G401.6 (cell line): ENCODE data around the gene SACS.
"Not testable (repeated sequence)": the region's sequence is repeated elsewhere in the genome, so short reads cannot be mapped to it uniquely, and the experiment has no call there.

ENCODE experiments used
- FAIRE-seq: peaks from 2 replicates; lab custom pipeline; 2012; peaks lifted over from hg19 to GRCh38; lab: Jason Lieb, UNC

The SACS gene

DNA sequence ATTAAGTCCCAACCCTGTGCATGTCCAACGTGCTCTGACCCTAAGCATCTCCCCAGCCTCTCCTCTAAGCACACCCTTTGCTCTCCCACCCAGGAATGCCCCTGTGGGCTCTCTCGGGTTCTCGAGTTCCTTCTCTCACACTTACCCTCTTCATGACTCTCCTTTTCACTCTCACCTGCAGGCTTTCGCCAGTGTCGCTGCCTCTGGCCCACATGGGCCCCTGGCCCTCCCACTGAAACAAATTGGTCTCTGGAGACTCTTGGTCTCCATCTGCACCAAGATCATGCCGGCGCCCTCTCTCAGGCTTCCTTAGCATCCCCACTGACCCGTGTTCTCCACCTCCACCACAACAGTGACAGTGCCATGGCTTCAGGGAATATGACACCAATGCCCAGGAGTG is 19.6 kb upstream of the SACS start:
- no peak for FAIRE-seq

DNA sequence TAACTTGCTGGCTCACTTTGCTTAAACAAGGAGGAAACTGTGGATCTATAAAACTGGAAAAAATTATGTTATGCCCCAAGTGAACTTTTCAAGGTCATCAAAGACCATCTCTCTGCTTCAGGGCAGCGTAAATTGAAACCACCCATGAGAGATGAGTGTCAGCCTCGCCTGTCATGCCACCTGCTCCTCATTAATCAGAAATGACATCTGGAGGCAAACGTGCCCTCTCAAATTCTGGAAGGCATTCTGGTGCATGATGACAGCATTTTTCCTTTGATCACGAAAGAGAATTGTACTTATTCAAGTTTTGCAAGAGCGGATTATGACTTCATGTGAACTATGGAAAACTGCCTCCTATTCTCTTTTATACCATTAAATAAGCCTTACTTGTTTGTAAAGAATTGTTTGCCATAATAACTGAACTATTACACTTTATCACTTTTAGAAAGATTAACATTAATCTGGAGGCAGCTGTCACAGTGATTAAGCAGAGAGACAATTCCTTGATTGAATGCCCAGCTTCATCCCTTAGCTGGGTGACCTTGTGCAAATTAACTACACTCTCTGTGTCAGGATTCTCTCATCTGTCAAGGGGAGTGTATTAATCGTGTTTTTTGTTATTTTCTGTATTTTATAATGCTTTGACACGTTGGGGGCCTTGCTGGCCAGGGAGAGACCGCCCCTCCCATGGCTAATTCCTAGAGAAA is 17.0 kb upstream of the SACS start:
- FAIRE-seq: no peak

DNA sequence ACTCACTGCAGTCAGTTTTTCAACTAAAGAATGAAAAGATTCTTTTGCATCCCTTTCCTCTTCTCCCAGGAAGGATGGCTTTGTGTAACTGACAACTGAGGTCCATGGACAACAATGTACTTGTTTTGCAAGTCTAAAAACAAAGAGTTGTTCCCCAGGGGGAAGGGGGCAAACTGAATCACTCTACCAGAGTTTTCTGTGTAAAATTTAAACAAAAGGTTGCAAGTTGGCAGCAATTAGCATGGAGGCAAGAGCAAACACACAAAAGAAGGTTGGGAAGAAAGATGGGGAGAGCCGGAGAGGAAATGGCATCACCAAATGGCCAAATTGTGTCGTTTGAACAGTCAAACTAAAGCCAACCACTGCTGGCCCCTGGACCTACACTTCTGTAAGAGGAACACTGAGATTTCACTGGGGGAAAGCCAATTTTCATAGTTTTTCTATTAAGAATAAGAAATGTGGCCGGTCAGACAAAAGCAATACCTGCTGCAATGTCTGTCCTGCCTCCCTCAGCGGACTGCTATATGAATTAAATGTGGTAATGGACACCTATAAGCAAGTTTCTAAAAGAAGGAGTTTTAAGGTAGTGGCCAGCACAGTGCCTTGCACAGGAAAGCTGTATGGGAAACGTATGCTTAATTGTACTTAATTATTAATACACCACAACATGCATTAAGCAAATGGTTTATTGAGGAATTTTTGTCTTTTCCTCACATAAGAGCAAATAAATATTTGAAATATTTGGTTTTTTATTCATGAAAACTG is 16.1 kb upstream of the SACS start:
- FAIRE-seq: no peak

DNA sequence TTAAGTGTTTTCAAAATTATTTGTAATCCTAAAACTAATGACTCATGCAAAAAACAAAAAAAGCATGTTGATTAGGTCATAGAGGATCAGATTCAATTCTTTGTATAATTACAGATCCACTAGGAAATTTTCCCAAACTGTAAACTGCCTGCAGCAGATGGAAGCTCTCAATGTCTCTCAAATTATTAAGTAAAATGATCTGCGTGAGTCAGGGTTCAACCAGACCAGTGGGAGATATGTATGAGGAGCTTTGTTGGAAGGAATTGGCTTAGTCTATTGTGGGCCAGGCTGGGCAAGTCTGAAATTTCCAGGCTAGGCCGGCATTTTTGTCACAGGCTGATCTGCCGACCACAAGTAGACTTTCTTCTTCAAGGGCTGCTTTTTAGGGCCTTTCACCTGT is 14.4 kb upstream of the SACS start:
- no peak for FAIRE-seq

DNA sequence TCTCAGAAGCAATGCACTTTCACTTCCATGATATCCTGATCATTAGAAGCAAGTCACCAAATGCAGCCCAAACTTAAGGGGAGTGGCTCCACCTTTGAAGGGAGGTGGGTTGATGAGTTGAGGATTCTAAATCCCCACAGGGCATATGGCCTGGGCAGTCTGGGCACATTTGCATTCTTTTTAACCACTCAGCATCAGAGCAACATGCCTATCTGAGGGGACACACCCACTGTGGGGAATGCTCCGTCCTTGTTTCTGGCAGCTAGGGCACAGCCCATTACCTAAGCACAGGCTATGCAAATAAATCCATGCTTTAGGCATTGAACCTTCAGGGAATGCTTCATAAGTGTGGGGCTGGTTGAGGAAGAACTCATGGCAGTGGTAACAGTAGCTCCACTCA is 12.3 kb upstream of the SACS start:
- FAIRE-seq: no peak

DNA sequence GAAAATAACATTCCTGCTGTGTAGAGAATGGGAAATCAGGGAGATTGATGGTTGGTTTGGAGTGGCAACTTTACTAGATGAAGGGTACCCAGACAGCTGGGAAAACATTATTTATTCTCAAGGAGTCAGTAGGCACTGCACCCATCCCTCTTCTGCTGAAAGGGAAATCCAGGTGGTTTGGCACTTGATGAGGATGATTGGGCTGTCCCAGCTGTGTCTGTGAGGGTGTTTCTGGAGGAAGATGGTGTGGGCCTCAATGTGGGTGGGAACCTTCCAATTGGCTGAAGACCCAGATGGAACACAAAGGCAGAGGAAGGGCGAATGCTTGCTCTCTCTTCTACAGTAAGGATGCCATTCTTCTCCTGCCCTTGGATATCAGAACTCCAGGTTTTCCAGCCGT is 10.4 kb upstream of the SACS start:
- FAIRE-seq: no peak

DNA sequence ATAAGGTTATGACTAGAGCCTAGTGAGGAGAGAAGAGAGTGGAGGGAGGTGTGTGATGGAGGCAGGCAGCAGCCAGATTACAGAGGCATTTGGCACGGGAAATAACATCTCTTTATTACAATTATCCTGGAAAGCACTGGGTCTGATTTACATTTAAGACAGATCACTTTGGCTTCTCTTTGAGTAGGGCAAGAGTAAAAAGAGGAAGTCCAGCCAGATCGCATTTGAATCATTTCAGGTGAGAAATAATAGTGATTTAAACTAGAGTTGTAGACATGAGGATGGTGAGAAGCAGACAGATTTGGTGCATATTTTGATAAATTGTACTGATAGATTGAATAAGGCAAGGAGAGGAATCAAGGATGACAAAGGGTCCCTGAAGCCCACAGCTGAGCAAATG is 9.6 kb upstream of the SACS start:
- FAIRE-seq: no peak

DNA sequence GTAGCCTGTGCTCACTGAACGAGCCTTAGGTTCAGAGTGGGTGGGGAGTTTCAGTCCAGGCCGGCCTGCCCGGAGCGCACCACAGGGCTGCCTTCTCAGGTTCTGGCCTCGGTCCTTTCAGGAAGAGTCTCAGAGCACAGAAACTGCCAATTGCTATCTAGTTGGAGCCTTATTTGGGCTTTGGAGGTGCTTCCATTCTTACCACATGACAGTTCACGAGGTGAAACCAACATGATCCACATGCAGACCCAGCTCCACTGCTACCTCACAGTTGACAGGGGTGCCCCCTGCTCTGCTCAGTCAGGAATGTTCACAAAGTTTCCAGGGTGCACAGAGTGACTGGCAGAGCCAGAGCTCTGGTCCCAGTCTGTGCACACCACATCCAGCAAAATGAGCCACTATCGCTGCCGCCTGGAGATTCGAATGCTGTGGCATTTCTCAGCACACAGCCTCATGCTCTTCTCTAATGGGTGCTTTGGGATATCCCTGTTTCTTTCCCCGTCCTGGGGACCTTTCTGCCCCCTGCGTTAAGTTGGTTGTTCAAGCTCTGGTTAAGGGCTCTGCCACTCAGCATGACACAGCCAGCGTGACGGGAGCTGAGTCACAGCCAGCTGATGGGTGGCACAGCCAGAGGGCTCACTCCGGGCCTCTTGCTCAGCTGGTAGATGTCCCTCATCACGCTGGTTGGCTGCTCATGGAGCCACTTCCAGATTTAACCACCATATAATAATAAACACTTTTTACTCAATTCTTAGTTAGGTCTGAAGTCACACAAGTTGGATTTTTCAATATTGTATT is 7.5 kb upstream of the SACS start:
- no peak for FAIRE-seq

DNA sequence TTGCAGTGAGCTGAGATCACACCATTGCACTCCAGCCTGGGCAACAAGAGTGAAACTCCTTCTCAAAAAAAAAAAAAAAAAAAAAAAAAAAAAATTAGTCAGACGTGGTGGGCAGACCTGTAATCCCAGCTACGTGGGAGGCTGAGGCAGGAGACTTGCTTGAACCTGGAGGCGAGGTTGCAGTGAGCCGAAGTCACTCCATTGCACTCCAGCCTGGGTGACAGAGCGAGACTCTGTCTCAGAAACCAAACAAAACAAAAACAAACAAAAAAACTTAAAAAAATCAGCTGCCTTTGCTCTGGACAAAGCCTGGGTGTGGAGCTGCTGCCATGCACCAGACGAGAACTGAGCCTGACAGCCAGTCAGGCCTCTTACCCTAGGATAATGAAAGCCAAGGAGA is 6.8 kb upstream of the SACS start:
- FAIRE-seq: not testable (repeated sequence)

DNA sequence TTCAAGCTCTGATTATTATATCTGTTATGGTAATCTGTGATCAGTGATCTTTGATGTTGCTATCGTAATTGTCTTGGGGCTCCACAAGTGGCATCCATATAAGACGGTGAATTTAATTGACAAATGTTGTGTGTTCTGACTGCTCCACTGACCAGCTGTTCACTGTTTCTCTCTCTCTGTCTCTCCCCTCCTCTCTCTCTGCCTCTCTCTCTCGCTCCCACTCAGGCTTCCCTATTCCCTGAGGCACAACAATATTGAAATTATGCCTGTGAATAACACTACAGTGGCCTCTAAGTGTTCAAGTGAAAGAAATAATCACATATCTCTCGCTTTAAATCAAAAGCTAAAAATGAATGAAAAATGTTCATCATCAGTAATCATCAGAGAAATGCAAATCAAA is 4.4 kb upstream of the SACS start:
- no peak for FAIRE-seq

DNA sequence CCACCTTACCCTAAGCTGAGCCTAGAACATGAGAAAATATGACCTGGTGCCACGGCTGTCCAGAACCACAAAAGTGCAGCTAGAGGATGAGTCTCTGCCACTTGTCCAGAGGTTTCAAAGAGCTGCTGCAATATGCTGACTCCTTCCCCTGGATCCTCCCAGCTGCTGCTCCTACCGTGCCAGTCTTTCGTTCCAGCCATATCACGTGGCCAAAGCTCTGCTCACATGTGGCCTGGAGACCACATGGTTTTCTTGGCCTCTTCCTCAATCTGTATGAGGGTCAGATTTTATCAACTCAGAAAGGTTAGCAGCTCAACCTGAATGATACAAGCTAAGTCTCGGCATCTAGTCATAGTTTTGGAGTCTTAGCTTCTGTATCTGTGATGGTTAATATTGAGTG is 3.2 kb upstream of the SACS start:
- no peak for FAIRE-seq

DNA sequence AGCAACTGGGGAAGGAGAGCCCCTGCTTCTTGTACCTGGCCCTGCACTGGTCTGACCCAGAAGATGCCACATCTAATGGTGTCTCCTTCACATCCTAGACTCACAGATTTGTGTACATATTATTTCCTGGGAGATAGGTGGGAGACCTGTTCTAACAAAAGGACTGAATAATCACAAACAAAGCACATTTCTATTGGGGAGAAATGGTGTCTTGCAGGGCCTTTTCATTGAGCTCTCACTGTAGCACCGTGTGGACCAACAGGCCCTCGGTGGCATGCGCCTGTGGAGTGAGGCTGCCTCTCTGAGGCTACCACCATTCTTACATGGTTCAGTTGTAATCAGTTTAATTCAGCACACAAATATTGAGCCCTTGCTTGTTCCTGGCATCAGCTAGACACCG is 989 bp upstream of the SACS start:
- no peak for FAIRE-seq

DNA sequence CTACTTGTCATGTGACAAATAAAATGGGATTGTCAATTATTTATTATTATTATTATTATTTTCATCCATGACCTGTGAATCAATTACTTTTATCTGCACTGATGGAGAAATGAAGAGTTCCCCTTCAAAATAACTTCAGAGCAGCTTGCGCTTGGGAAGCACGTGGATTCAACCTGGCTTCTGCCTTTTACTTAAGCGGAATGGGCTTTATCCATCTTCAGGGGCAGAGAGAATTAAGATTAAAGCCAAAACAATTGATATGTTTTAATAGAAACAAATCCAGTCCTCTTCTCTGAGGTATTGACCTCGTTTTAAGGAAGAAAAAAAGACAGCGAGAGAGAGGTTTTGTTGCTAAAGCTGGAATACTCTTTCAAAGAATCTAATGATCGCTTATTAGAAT is 876 bp downstream of the SACS start:
- FAIRE-seq: no peak

DNA sequence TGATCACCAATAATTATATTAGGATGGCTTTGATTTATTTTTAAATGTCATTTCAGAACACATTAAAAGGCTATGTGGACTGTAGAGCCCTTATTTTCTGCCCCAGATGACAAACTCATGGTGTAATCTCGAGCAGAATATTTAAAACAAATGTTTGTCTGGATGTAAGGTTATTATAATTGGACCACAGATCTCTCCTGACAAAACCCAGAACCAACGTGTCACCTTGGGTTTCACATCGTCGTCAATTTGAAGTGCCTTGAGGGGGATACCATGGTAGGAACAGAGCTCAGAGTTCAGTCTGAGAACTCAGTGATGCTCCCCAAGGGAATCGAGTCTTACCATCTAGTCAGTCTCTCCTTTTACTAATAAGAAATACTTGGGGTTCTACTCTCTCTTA is 2.8 kb downstream of the SACS start:
- no peak for FAIRE-seq

DNA sequence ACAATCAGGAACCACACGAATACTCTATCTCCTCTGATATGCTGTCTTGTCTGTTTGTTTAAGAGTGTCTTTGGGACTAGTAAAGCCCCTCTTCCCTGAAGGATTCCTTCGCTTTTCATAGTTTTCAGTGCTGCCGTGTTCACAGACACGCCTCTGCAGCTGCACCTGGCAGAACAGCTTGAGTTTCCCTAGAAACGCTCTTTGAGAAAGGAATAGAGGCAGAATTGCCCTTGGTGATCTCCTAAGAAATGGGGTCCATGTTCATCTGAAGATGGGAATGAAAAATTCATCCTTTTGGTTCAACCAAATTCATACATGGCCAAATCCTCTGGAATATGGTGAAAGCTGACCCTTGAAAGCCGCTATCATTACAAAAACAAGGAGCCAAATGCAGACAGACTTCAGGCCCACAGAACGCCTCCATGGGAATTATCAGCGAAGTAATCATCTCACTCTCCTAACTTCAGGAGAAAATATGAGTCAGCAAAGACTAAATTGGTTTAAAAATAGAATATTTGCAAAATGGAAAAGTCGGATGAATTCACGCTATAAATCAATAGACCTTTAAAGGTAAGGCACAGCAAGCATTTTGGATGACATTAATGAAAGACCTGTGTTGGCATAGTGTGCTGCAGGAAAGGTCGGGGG is 5.5 kb downstream of the SACS start:
- no peak for FAIRE-seq

DNA sequence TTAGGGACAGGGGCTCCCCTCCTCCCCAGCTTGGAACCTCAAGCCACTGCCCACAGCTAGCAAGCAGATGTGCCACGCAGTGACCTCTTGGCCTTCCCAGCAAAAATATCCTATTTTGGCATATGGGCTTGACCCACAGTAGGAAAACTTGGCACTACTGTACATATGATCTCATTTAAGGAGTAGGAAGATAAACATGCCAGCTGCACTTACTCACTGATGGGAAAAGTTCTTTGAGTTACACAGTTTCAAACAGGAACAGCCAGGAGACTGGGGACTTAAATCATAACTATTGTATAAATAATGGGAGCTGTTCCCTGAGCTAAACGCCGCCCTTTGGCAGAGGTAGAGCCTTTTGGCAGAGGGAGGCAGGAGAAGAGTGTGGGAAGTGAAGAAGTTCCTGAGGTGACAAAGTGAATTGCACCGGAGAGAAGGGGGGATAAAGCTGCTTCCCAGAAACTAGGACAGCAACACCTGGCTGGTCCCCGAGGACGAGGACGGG is 6.1 kb downstream of the SACS start:
- FAIRE-seq: no peak

DNA sequence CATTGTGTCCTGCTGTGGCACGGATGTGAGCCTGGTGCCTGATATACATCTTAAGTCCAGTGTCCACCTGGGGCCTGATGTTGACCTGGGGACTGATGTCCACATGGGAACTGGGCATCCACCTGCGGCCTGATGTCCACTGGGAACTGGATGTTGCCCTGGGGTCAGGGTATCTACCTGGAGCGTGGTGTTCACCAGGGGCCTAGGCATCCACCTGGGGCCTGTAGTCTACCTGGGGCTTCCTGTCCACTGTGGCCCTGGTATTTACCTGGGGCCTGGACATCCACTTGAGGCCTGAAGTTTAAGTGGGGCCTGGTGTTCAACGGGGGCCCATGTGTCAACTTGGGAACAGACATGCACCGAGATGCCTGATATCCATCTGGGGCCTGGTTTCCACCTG is 11.9 kb downstream of the SACS start:
- FAIRE-seq: no peak

DNA sequence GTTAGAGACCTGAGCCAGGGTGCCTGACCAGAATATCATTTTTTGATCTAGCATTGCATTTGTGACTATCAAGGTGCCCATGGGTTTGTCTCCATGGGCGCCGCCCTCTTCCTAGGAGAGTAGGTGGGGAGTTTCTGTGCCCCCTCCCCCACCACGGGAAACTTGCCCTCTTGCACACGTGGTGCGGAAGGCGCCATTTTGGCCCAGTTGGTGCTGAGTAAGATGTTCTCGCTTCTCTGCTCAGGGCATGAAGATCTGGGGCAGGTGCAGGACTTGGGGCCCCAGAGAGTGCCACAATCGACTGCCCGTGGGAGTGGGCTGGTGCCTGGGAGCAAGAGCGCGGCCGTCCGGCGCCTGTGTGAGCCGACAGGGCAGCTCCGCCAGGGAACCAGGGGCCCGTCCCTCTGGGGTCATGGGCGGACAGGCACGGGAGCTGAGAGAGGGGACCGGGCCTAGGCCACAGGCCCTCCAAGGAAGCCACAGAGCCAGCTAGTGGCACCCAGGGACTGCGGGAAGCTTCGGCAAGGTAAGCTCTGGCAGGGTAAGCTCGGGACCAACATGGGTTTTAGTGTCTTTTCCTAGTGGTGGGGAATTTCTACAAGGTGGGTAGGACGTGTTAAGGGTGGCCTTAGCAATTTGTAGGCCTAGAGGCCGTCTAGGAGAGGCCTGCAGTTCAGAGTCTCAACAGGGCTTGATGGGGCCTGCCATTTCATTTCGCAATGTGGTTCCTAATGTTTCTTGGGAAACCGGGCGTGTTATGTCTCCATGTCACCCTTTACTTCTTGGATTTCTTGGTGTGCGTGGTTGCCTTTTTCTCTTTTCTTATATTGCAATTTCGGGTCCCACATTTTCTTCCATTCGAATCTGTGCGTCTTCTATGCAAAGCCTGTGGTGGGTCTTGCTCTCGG is 14.5 kb downstream of the SACS start:
- no peak for FAIRE-seq

DNA sequence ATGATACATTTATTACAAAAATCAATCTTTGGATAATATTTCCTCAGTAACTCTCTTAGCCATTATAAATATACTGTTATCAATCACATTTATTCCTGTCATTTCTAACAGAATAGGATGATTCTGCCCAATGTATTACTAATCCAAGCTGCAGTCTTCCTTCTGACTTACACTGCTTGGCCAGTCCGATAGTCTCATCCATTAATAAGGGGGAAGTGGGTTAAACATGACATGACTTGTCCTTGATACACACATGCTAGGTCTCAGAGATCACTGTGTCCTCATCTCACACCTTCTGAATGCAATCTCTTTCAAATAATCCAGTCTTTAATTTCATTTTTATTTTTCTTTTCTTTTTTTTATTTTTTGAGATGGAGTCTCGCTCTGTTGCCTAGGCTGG is 18.8 kb downstream of the SACS start:
- no peak for FAIRE-seq

DNA sequence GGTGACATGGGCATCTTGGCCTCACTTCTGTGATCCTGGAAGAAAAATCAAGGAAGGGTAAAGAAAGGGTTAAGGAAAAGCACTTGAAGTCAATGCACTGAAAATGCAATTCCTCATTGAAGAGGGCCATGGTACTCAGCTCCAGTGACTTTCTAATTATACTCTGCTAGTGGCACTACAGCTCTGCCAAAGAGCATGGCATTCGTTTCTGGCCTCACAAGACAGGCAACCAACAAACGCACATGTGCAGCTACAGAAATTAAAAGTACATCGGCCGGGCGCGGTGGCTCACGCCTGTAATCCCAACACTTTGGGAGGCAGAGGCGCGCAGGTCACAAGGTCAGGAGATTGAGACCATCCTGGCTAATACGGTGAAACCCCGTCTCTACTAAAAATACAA is 21.8 kb downstream of the SACS start:
- FAIRE-seq: no peak

DNA sequence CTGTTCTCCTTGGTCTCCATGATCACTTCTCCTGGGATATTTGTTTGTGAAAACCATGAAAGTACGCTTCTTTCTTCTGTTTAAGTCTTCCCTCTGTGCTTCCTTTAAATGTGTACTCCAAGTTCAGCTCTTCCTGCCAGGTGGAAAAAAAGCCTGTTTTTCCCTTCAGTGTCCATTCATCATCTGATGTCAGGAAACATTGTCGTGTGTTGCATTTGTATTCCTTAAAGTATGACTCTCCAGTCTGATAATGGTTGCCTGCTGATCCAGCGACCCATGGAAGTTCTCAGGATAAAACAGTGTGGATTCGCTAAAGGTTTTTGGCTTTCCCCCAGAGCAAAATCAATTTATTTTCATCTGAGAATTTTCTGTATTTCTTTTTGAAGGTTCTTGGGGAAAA is 22.3 kb downstream of the SACS start:
- no peak for FAIRE-seq

DNA sequence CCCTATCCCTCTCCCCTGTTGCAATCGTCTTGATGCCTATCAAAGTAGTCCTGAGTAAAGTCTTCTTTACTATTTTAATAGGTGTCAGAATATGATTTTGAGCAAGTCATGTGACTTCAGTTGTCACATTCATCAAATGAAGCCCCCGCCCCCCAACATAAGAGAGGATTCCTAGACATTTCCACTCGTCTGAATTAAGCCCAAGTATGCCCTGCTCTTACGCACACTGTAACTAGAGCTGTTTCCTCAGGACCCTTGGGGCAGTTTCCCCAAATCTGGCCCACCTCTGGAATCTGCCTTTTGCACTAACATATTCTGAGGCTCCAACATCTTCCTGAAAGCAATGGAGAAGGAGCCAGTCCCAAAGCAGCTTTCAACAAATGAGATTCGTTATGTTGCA is 25.5 kb downstream of the SACS start:
- FAIRE-seq: no peak
